GM18858 (cell line): ENCODE measurements around the gene ACTL10.
"Not testable (repeated sequence)": the region's sequence is repeated elsewhere in the genome, so short reads cannot be mapped to it uniquely, and the experiment has no call there.

Source experiments
- ATAC-seq: cut with Tn5 transposase; IDR thresholded peaks from one replicate; pipeline ENCODE4 v1.9.1; 2021; ENCODE audit not compliant: unreplicated experiment

The ACTL10 gene

DNA sequence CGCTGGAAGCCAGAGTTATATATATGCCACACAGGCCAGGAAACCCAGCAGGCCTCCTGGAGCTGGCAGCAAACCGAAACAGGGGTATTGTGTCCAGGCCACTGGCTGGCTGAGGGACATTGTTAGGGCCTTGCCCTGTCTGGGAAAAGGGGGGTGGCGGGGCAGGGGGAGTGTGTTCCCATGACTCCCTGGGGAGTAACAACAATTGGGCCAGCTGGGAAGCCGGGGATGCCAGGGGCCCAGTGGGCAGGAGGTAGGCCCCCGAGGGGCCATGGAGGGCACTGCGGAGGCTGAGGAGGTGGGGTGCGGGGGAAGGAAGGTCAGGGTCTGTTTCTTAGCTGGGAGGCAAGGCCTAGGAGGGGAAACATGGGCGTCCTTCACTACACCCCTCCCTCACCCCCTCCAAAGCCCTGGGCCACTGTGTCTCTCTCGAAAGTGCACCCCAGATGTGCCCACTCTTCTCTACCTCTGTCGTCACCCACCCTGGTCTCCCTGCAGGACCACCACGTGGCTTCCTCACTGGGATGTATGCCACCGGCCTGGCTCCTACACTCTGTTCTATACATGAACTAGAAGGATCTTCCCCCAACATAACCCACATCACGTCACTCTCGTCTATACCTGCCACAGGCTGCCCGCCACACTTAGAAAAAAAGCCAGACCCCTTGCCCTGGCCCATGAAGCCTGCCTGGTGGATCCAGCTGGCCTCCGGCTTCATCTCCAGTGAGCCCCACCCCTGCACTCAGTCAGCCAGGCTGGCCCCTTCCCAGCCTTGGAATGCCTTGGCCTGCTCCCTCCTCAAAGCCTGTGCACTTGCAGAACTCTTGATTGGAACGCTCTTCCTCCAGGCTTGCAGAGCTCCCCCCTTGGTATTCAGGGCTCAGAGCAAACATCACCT lies 27.2 kb downstream of the ACTL10 start:
- ATAC-seq = no peak

- ATAC-seq = no peak
Observed at GRCh38 chr20:33694639-33695012, 27.9 kb downstream of the ACTL10 start.

DNA sequence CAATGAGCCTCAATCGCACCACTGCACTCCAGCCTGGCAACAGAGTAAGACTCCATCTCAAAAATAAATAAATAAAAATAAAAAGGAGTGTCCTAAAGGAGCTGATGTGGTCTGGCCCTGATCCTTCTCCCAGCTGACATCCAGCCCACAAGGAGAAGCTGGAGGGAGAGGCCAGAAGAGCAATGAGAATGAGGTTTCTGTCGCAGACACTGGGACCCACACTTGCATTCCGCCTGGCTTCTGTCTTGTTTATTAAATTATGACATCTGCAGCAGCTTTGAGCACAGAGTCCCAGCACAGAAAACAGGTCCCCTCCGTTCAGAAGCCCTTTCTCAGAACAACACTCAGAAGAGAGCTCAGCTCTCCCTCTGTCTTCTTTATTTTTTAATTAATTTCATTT lies 29.7 kb downstream of the ACTL10 start:
- no peak for ATAC-seq

- no peak for ATAC-seq
Observed at GRCh38 chr20:33697129-33697528, 30.4 kb downstream of the ACTL10 start.

GRCh38 chr20:33698966-33699365 lies 32.2 kb downstream of the ACTL10 start:
- not testable (repeated sequence) for ATAC-seq

DNA sequence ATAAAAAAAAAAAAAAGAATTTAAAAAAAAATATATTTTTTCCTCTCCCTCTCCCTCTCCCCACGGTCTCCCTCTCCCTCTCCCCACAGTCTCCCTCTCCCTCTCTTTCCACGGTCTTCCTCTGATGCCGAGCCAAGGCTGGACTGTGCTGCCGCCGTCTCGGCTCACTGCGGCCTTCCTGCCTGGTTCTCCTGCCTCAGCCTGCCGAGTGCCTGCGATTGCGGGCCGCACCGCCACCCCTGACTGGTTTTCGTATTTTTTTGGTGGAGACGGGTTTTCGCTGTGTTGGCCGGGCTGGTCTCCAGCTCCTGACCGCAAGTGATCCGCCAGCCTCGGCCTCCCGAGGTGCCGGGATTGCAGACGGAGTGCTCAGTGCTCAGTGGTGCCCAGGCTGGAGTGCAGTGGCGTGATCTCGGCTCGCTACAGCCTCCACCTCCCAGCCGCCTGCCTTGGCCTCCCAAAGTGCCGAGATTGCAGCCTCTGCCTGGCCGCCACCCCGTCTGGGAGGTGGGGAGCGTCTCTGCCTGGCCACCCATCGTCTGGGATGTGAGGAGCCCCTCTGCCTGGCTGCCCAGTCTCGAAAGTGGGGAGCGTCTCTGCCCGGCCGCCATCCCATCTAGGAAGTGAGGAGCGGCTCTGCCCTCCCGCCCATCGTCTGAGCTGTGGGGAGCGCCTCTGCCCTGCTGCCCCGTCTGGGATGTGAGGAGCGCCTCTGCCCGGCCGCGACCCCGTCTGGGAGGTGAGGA lies 34.1 kb downstream of the ACTL10 start:
- ATAC-seq = not testable (repeated sequence)

GRCh38 chr20:33701629-33702450 lies 35.1 kb downstream of the ACTL10 start:
- ATAC-seq = no peak

DNA sequence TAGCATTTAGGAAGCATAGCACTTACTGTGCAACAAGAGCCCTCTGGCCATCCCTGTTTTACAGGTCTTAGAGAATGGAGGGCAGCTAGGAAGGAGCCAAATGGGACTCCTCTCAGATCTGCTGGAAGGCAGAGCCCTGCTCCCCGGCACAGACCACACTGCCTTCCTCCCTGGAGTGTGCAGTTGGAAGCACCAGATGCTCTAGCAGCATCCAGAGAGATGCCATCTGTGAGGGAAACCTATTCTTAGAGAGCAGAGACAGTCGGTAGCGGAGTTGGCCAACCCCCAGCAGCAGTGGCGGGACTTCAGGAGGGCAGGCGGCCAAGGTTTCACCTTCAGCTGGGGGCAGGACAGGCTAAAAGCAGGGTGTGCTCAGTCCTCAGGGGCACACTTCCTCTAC lies 36.1 kb downstream of the ACTL10 start:
- no peak for ATAC-seq

GRCh38 chr20:33703498-33704137 lies 36.9 kb downstream of the ACTL10 start:
- ATAC-seq = no peak

GRCh38 chr20:33704197-33704924 lies 37.6 kb downstream of the ACTL10 start:
- no peak for ATAC-seq

DNA sequence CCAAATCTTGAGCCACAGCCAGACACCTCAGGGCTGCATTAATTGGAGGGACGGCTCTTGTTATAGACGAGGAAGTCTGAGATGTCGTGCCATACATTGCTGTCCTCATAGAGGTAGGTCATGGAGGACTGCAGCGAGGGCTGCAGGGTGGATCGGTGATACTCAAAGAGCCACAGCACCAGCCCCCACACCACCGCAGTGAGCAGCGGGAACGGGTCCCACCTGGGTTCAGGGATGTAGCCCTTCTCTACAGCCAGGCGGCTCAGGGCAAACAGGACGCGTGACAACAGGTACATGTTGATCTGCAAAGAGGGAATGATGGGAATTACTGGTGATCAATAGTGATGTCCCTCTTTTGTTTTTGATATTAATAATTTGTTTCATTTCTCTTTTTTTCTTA lies 40.9 kb downstream of the ACTL10 start:
- no peak for ATAC-seq

DNA sequence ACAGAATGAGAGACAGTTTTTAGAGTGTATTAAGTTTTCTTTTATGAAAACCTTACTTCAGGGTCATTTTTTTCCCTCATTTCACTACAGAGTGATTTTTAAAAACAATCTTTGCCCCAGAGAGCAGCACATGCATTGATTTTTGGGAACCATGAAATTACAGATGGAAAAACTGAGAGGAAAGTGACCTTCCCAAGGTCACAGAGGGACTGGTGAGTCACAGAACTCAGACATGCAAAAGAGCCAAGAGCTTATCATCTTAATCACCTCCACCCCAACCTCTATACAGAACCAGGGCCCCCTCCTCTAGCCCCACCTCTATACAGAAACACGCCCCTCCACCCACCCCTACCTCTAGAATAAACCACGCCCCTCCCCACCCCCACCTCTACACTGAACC lies 42.7 kb downstream of the ACTL10 start:
- ATAC-seq = no peak

DNA sequence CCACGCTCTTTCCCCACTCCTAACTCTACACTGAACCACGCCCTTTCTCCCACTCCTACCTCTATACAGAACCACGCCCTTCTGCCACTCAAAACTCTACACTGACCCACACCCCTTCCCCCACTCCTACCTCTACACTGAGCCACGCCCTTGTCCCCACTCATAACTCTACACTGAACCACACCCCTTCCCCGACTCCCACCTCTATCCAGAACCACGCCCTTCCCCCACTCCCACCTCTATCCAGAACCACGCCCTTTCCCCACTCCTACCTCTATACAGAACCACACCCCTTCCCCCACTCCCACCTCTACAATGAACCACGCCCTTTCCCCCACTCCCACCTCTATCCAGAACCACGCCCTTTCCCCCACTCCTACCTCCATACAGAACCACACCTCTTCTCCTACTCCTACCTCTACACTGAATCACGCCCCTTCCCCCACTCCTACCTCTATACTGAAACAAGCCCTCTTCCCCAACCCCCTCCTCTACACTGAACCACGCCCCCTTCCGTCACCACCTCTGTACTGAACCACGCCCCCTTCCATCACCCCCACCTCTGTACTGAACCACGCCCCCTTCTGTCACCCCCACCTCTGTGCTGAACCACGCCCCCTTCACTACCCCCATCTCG lies 43.3 kb downstream of the ACTL10 start:
- no peak for ATAC-seq

DNA sequence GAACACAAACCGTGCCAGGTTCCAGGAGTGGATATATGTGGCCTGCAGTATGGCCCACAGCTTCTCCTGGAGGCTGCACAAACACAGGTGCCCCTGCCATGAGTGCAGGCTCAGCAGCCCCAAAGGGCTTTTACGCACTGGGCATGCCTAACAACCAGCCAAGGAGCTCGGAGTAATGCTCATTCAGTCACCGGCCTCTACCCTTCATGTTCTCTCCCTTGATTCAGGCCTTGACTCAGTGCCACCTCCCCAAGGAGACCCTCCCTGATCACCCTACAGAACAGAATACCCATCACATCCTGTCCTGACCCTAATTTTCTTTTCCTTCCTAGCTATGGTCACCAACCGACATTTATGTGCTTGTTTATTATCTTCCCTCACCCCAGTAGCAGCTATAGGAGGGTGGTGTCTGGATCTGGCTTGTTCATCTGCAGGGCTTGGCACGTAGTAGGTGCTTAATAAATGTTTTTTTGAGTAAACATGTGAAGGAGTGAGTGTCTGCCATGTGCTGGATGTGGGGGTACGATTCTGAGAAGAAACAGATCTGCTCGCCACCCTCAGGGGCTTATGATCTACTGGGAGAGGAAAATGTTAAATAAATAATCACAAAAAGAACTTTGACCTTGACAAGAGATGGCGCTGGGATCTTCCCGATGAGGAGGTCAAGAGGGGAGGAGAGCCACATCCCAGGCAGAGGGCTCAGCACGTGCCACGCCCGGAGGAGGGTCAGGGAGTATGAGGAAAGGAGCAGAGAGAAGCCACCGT lies 44.1 kb downstream of the ACTL10 start:
- no peak for ATAC-seq

DNA sequence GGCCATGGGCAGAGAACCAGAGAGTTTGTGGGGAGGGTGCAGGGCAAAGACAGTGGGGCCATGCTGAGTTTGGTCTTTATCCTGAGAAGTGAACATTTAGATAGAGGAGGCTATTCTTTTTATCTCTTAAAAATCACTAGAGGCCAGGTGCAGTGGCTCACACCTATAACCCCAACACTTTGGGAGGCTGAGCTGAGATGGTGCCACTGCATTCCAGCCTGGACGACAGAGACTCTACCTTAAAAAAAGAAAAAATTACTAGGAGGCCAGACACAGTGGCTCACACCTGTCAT lies 44.6 kb downstream of the ACTL10 start:
- ATAC-seq = no peak

GRCh38 chr20:33713865-33714367 lies 47.2 kb downstream of the ACTL10 start:
- ATAC-seq = no peak

GRCh38 chr20:33716498-33716897 lies 49.8 kb downstream of the ACTL10 start:
- ATAC-seq = no peak
